Kidney (tissue), 14 donors: ENCODE results near the gene TGFB2. TPM values are rescaled to one million over a fixed set of nuclear protein-coding genes. Genes with fewer than 3 reads are reported as not detected.

Experiments used
- DNase-seq, 5 donors: peaks; one replicate each; pipeline ENCODE4 v3.0.0-alpha.2; 2013 to 2020
- FAIRE-seq: peaks from 2 replicates; lab custom pipeline; 2012; peaks lifted over from hg19 to GRCh38; lab: Jason Lieb, UNC
- H3K27ac ChIP-seq, 2 donors: one replicate each; pipeline ENCODE4 v1.7.0; 2013; ENCODE audit warnings: low read depth in 2 of 2, low read length in 2 of 2, inconsistent platforms in 1 of 2
- H3K27me3 ChIP-seq: one replicate; pipeline ENCODE4 v1.7.1; 2013; ENCODE audit warnings: low read length, inconsistent platforms; ENCODE audit not compliant: control insufficient read depth, insufficient read depth
- H3K36me3 ChIP-seq, 3 donors: one replicate each; pipeline versions ENCODE4 v1.7.0 to v1.7.1; 2013; ENCODE audit warnings: low read length in 3 of 3, control low read depth in 1 of 3, inconsistent platforms in 1 of 3; ENCODE audit not compliant: insufficient read depth in 3 of 3, control insufficient read depth in 2 of 3
- H3K4me1 ChIP-seq, 3 donors: one replicate each; pipeline versions ENCODE4 v1.7.0 to v1.7.1; 2013; ENCODE audit warnings: low read length in 3 of 3, inconsistent platforms in 1 of 3, low read depth in 1 of 3; ENCODE audit not compliant: control insufficient read depth in 2 of 3, insufficient read depth in 2 of 3
- H3K4me3 ChIP-seq, 3 donors: one replicate each; pipeline versions ENCODE4 v1.7.0 to v1.8.1; 2013; ENCODE audit warnings: low read length in 3 of 3, control low read depth in 1 of 3, inconsistent platforms in 1 of 3
- H3K9ac ChIP-seq, 3 donors: one replicate each; pipeline versions ENCODE4 v1.7.0 to v1.7.1; 2013; ENCODE audit warnings: low read length in 3 of 3, control low read depth in 1 of 3, inconsistent platforms in 1 of 3
- H3K9me3 ChIP-seq, 3 donors: one replicate each; pipeline versions ENCODE4 v1.7.0 to v1.7.1; 2013; ENCODE audit warnings: low read length in 3 of 3, control low read depth in 1 of 3, inconsistent platforms in 1 of 3; ENCODE audit not compliant: control insufficient read depth in 2 of 3, insufficient read depth in 1 of 3
- CTCF ChIP-seq: IDR thresholded peaks from 3 replicates; pipeline ENCODE4 v1.5.1; 2012; ENCODE audit warnings: mild to moderate bottlenecking, moderate library complexity, borderline replicate concordance; ENCODE audit not compliant: insufficient read depth; ENCODE audit errors: extremely low read depth
- intact Hi-C: fragments of 100-400 bp; cut with DNase I; formaldehyde crosslinking; loops from one replicate; pipeline ENCODE4 v1.11.1; 2022
- polyA plus RNA-seq: library from polyadenylated mRNA; stranded (reverse); fragments of 350-450 nt; fragmentation: Illumina TruSeq; extraction: RNeasy Lipid Tissue Mini Kit (QIAGEN cat#74804); gene quantifications from one replicate; pipeline ENCODE4 v1.2.3, GENCODE V29; 2014; ENCODE audit warnings: low read depth, low replicate concordance; ENCODE audit not compliant: insufficient read depth
- total RNA-seq: library from RNA; stranded (reverse); fragmentation: NEBNext Ultra II Directional; extraction: Animal tissue kit (Norgen Biotek cat#: 25700); gene quantifications from one replicate; pipeline ENCODE4 v1.2.1, GENCODE V29; 2021
- donor health status: control.
- donor health status: control.
- donor health status: control.
- donor health status: control.
- donor health status: control.
- donor health status: DM: yes; HTN: yes; CAD: no.
- donor health status: Normal renal cell carcinoma (clear cell type).

TGFB2 gene
- total and polyA plus RNA-seq, 2 donors from 2014 or later = 1.4 to 12.2 TPM

DNA sequence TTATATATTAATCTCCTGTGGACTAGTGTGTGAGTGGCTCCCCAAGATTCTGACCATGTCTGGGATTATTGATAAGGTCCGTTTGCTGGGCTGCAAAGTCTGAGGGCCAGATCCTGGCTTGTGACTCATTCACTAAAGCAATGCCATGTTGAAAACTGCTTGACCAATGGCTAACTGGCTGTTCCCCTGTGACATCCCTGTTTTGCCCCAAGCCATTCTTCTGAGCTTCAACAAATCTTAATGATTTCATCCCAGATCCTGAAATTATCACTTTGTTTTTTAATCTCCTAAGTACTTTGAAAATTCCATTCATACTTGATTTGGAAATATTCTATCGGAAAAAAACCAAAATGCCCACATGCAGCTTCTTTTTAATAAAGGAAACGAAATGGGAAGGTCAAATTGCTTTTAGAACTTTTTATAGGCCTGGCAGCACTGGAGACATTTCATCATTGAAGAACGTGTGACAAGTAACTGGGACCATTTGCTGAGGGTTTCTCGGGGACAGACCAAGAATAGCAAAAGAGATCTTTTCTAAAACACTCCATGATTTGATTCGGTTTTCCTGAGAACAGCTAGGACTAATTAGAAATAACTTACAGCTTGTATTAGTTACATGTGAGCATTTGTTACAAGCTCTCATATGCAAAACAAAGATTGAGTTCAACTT lies 121.3 kb downstream of the TGFB2 start:
- H3K4me3 ChIP-seq = no peak overlapping the region
- no peak overlapping the region for H3K9ac ChIP-seq
- H3K4me1 ChIP-seq = peaks cover 0 to 6% (median 2%) of the 10 kb centered on the region in 3 donors
- DNase-seq (peak in 2 of 5 donors; percentile 34 to 40), FAIRE-seq (no peak)
- TF ChIP-seq CTCF = no peak
- H3K36me3 ChIP-seq = no peaks in the 10 kb centered on the region
- no peak overlapping the region for H3K27ac ChIP-seq
- intact Hi-C loops = no loop called here
- no peaks in the 10 kb centered on the region for H3K9me3 ChIP-seq
- no peaks in the 10 kb centered on the region for H3K27me3 ChIP-seq

DNA sequence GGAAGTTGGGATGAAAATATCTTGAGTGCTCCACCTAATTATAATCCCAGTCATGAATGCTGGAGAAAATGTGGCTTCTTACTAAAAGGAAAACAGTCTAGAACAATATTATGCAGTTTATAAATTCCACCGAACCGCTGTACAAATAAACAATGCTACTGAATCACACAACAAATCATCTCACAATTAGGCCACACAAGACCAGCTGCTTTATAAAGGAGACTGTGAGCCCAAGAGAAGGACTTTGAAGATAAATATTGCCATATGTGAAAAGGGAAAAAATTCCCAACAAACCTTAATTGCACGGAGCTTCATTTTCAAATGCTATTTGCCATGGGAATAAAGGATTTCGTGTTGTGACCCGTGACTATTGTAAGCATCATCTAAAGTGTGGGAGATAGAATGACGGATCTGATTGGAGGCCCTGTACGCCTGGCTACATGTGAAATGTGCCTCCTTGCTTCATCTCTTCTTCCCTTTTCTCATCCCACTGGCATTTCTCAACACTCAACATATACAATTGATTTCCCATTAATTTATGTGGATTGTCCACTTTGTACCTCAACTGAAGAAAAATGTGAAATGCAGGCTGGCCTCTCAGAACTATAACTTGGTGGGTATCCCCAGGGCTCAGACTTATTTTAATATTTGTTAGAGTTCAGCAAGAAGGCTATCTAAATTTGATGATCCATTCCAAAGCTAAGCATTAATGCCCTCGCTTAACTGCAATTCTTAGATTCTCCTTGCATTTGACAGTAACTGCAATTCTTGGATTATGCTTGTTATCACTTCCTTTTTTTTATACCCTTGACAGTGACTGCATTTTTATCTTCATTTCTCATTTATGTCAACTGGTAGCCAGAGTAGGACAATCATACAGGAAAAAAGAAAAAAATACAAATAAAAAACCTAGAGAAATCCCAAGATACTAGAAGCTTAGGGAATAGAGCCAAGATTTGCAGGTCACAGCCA lies 122.3 kb downstream of the TGFB2 start:
- FAIRE-seq = no peak
- peaks cover 0 to 5% (median 2%) of the 10 kb centered on the region in 3 donors for H3K4me1 ChIP-seq
- no peaks in the 10 kb centered on the region for H3K9me3 ChIP-seq
- no peak for TF ChIP-seq CTCF
- no peak overlapping the region for H3K4me3 ChIP-seq
- no peaks in the 10 kb centered on the region for H3K27me3 ChIP-seq
- DNase-seq = peak in 2 of 5 donors; percentile 28 to 66
- H3K36me3 ChIP-seq = no peaks in the 10 kb centered on the region
- no peak overlapping the region for H3K9ac ChIP-seq
- H3K27ac ChIP-seq = no peak overlapping the region
- intact Hi-C loops = no loop called here

DNA sequence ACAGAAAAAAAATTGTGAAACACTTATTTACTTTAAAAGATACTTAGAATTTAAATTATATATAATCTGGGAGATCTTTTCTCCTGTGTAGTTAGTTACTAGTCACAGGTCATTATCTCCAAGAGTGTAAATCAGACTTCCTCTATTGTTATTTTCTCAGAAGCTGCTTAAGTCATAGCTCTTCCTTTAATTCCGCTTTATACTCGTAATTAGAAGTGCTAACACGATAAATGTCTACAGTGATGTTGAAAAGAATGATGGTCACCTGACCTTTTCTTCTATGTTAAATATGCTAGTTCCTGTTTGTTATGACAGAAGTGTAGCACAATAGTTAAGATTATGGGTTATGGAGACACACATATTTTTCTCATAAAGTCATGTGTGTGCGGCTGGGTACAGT lies 123.6 kb downstream of the TGFB2 start:
- DNase-seq = no peak
- intact Hi-C loops = no loop called here
- Histone ChIP-seq H3K27me3 (no peaks in the 10 kb centered on the region), H3K9me3 (no peaks in the 10 kb centered on the region), H3K4me1 (no peaks in the 10 kb centered on the region), H3K27ac (no peak overlapping the region), H3K4me3 (no peak overlapping the region), H3K36me3 (no peaks in the 10 kb centered on the region), H3K9ac (no peak overlapping the region)
- no peak for TF ChIP-seq CTCF
- no peak for FAIRE-seq
